Measurements from ENCODE around the gene TRIM62. TPM values are rescaled to one million over a fixed set of nuclear protein-coding genes. Genes with fewer than 3 reads are reported as not detected.

Gene TRIM62
- total RNA-seq, 6 experiments from 2014 or later, result 1.1 to 2.4 (median 1.7) TPM

GRCh38 chr1:33147275-33147996 is 34.4 kb downstream of the TRIM62 start:
- H3K4me3 ChIP-seq, result no peak overlapping the region
- TF ChIP-seq POLR2A (IDR thresholded peaks at IDR 0.05) (no peak), CTCF (IDR thresholded peaks at IDR 0.05) (no peak)
- WGBS (ENCODE audit: insufficient coverage, low coverage, low lambda C conversion rate, missing lambda C conversion rate), result 98% methylated on average over 10 of the region's 30 CpGs
- no peaks in the 10 kb centered on the region for H3K36me3 ChIP-seq
- no peak overlapping the region for H3K27ac ChIP-seq
- H3K9me3 ChIP-seq, result no peaks in the 10 kb centered on the region
- ATAC-seq (no peak), DNase-seq (no peak)
- intact Hi-C loops (cut with DNase I), result no loop called here
- H3K27me3 ChIP-seq, result no peaks in the 10 kb centered on the region
- H3K4me1 ChIP-seq, result no peaks in the 10 kb centered on the region

DNA sequence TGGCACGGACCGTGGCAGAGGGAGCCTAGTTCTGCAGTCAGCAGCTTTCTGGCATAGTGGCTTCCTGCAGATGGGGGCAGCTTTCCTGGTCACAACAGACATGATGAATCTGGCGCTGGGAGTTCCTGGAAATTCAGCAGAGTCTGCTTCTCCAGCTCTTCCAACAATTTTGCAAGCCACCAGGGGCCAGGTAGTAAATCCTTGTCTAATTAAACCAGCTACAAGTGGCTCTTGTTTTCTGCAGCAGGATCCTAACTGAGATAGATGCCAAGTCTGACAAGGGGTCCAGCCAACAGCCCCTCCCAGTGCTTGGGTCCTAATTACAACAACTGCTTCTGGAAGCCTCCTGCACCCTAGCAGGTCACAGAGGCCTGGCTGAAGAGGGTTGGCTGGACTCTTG is 35.8 kb downstream of the TRIM62 start:
- no peak overlapping the region for H3K27ac ChIP-seq
- H3K4me3 ChIP-seq, result no peak overlapping the region
- no peaks in the 10 kb centered on the region for H3K27me3 ChIP-seq
- no peak for TF ChIP-seq CTCF (IDR thresholded peaks at IDR 0.05)
- no peak for TF ChIP-seq POLR2A (IDR thresholded peaks at IDR 0.05)
- H3K36me3 ChIP-seq, result no peaks in the 10 kb centered on the region
- WGBS (ENCODE audit: insufficient coverage, low coverage, low lambda C conversion rate, missing lambda C conversion rate), result no CpG with 5 or more reads among the region's 3 CpGs
- H3K4me1 ChIP-seq, result no peaks in the 10 kb centered on the region
- DNase-seq (no peak), ATAC-seq (no peak)
- intact Hi-C loops (cut with DNase I), result no loop called here
- no peaks in the 10 kb centered on the region for H3K9me3 ChIP-seq

DNA sequence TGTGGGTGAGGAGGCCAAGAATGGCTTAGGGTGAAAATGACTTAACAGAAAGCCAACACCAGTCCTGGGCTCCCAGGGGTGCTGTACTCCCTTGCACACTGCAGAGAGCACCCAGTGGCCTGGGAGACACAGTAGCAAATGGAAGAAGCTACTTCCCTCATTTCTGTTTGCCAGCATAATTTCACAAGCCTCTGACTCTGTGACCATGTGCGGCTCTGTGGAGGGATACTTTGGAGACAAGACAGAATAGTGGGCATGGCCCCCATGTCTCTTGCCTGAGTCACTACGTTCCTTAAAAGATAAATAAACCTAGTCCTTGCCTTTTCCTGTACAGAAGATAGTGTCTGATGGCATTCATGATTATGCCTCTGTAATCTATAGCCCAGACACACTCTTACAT is 38.1 kb downstream of the TRIM62 start:
- intact Hi-C loops (cut with DNase I), result no loop called here
- H3K4me1 ChIP-seq, result no peaks in the 10 kb centered on the region
- no peaks in the 10 kb centered on the region for H3K36me3 ChIP-seq
- 50% methylated on average over 2 of the region's 2 CpGs for WGBS (ENCODE audit: insufficient coverage, low coverage, low lambda C conversion rate, missing lambda C conversion rate)
- no peak for DNase-seq
- H3K9me3 ChIP-seq, result no peaks in the 10 kb centered on the region
- H3K27ac ChIP-seq, result no peak overlapping the region
- TF ChIP-seq POLR2A (IDR thresholded peaks at IDR 0.05) (no peak), CTCF (IDR thresholded peaks at IDR 0.05) (no peak)
- H3K27me3 ChIP-seq, result no peaks in the 10 kb centered on the region
- H3K4me3 ChIP-seq, result no peak overlapping the region
- no peak for ATAC-seq

GRCh38 chr1:33143176-33143575 is 38.7 kb downstream of the TRIM62 start:
- intact Hi-C loops (cut with DNase I), result no loop called here
- Histone ChIP-seq H3K4me1 (no peaks in the 10 kb centered on the region), H3K36me3 (no peaks in the 10 kb centered on the region), H3K4me3 (no peak overlapping the region), H3K27ac (no peak overlapping the region), H3K27me3 (no peaks in the 10 kb centered on the region), H3K9me3 (no peaks in the 10 kb centered on the region)
- TF ChIP-seq CTCF (IDR thresholded peaks at IDR 0.05), result no peak
- no peak for TF ChIP-seq POLR2A (IDR thresholded peaks at IDR 0.05)
- DNase-seq, result no peak
- 65% methylated on average over 3 of the region's 4 CpGs for WGBS (ENCODE audit: insufficient coverage, low coverage, low lambda C conversion rate, missing lambda C conversion rate)
- no peak for ATAC-seq
